Activated CD4-positive, alpha-beta T cell treated with anti-CD3 and anti-CD28 coated beads, Interleukin-2, amount 50 U/mL, for 24 hours (primary cell): Measurements from ENCODE around the gene ATP8B1.

Experiments used
- DNase-seq, 2 donors: peaks; one replicate each; pipeline ENCODE4 v3.0.0-alpha.2; 2020; ENCODE audit warnings: low read depth in 1 of 2, low spot score in 1 of 2

The ATP8B1 gene

DNA sequence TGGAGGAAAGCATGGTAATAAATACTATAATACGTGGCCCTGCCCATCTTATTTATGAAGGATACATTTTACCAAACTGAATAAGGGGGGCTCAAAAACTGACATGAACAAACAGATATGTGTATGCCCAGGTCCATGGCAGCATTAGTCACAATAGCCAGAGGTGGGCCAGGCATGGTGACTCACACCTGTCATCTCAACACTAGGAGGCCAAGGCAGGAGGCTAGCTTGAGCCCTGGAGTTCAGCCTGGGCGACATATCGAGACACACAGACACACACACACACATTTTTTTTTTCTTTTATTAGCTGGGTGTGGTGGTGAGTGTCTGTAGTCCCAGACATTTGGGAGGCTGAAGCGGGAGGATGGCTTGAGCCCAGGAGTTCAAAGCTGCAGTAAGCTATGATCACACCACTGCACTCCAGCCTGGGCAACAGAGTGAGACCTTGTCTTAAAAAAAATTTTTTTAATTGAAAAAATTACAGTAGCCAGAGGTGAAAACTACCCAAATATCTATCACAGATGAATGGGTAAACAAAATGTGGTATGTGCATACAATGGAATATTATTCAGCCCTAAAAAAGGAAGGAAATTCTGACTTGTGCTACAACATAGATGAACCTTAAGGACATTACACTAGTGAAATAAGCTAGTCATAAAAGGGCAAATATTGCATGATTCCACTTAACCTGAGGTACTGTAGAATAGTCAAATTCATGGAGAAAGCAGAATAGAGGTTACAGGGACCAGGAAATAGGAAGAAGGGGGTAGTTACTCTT lies 8.0 kb downstream of the ATP8B1 start:
- no peak for DNase-seq

GRCh38 chr18:57793302-57793986 lies 9.7 kb downstream of the ATP8B1 start:
- DNase-seq = no peak

DNA sequence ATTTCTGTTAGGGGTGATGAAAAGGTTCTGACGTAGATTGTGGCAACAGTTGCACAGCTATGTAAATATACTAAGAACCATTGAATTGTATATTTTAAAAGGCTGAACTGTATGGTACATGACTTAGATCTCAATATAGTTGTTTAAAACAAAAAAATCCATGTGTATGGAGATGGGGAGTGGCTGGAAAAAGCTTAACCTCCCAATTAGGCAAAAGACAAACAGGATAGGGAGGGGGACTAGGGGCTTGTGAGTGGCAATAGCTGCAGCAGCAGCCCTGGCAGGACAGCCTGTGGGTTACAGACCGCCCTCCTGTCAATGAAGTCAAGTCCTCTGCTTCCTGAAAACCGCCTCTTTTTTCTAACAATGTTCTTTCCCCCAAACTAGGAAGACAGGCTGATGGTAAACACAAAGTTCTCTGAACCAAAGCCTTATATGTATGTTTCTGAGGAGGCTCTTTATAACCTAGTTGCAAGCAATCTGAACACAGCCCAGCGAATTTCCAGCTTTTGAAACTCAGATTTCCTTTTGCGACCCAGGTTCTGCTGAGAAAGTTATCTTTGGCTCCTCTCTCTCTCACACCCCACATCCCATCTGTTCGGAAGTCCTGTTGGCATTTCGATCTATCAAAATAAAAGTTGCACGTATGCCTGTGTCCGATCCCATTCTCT lies 10.3 kb downstream of the ATP8B1 start:
- DNase-seq = no peak

GRCh38 chr18:57791911-57792310 lies 11.2 kb downstream of the ATP8B1 start:
- no peak for DNase-seq

DNA sequence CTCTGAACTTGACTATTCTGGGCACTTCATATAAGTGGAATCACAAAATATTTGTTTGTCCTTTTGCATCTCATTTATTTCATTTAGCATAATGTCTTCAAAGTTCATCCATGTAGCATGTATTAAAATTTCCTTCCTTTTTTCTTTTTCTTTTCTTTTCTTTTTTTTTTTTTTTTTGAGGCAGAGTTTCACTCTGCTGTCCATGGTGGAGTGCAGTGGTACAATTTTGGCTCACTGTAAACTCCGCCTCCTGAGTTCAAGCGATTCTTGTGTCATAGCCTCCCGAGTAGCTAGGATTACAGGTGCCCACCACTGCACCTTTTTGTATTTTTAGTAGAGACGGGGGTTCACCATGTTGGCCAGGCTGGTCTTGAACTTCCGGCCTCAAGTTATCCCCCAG lies 11.9 kb downstream of the ATP8B1 start:
- no peak for DNase-seq

DNA sequence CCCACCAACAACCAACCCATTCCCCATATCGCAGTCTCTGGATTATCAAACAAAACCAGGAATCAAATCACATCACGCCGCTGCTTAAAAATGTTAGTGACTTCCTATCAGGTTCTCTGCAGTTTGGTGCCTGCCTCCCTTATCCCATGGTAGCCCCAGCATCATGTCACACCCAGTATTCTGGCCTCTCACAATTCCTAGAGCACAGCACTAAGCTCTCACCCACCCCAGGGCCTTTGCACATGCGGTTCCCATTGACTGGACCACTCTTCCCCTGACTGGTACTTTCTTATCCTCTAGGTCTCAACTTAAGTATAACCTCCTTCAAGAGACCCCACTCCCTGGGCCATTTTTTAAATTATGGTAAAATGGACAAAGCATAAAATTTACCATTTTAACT lies 12.8 kb downstream of the ATP8B1 start:
- no peak for DNase-seq

- no peak for DNase-seq
Observed at GRCh38 chr18:57789759-57790158, 13.4 kb downstream of the ATP8B1 start.

GRCh38 chr18:57789090-57789489 lies 14.0 kb downstream of the ATP8B1 start:
- no peak for DNase-seq

DNA sequence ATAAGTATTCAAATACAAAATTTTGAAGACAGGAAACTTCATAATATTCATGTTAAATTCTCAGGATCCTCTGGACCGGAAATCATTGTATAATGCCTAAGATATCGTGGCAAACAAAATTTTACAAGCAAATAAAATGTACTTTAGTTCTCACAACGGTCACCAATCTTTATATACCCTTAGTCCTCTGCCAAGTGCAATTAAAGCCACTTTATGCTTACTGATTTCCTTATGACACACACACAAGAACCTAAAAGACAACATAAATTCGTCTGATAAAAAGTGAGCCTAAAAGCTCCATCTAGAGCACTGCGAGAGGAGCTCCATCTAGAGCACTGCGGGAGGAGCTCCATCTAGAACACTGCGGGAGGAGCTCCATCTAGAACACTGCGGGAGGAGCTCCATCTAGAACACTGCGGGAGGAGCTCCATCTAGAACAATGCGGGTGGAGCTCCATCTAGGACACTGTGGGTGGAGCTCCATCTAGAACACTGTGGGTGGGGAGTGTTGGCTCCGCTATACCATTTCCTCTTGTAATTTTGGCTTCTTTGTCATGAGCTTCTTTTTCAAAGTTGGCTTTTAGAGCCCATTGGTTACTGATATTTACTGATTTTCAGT lies 15.9 kb downstream of the ATP8B1 start:
- DNase-seq = no peak

DNA sequence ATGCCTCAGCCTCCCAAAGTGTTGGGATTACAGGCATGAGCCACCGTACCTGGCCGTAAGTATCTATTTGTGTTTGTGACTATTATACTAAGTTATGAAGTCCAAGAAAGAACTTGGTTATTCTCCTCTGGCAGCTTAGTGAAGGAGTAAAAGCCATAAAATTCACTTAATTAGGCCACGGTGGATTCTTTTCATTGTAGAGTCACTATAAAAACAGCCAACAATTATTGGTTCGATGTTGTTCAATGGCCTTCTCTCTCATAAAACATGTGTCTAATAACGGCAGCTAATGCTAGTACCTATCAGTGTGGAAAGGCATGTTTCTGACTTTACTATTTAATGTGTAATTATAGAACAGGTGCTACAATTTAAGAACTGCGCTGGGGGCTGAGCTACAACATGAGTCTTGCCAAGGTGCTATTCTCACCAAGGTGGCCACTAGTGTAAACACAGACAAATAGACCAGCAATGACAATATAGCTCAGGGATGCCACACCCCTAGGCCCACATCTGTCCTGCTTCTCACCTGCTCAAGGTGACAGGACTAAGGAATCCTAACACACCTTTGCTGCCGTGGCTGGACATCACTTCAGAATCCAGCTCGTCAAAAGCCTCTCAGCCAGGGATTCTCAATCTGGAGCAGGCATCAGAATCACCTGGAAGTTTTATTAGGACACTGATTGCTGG lies 17.2 kb downstream of the ATP8B1 start:
- DNase-seq = no peak

DNA sequence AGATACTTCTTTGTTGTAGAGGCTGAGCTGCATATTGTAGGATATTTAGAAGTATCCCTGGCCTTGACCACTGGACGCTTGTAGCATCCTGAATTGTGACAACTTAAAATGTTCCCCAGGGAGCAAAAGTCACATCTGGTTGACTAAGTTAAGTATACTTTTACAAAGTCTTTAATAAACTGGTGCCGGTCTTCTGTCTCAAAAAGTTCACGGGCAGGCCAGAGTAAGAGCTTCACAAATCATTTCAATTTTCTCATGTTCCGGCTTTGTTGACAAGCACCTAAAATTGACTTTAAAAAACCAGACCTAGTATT lies 18.4 kb downstream of the ATP8B1 start:
- DNase-seq = no peak

GRCh38 chr18:57784034-57784800 lies 18.9 kb downstream of the ATP8B1 start:
- no peak for DNase-seq

- DNase-seq = no peak
Observed at GRCh38 chr18:57782049-57782448, 21.1 kb downstream of the ATP8B1 start.

DNA sequence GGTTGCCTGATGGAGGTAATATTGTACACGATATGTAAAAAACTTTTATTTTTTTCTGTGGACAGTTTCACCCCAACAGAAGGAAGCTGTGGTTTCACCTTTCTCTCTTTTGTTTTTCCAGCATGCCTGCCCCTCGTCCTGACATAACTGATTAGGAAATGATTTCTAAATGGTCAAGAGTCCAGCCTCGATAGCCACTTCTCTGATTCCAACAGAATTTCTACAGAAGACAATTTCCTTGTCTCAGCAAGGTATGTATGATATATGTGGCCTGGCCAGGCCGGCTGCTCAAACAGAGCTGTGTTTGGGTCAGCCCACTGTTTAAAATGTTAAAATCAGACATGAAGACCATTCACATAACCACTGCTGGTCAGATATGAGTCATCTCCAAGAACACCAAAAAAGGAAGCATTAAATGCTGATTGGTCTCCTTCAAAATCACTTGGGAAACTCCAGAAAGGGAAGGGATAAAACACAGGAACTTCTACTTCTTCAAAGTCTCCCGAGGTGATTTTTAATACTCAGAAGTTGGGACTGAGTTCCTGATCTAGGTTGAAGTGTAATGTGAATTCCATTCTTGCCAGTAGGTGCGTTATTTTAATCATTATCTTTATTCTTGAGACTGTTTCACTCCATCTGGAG lies 22.3 kb downstream of the ATP8B1 start:
- no peak for DNase-seq

GRCh38 chr18:57780318-57780705 lies 22.8 kb downstream of the ATP8B1 start:
- no peak for DNase-seq

- DNase-seq = no peak
Observed at GRCh38 chr18:57776767-57777166, 26.3 kb downstream of the ATP8B1 start.

DNA sequence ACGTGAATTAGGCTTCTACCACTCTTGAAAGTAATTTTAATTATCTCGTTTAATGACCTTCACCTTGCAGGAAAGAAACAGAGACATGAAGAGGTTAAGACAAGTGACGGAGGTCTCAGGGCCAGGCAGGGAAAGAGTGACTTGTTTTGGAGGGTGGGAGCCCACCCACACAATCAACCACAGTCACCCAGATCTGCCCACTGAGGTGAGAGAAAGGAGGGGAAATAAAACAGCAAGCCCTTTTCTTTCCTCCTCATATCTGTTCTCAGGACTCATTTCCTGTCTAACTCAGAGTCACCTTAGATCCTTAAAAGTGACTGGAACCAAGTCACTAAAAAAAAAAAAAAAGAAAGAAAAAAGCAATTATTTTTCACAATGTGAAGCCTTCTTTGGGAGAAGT lies 26.8 kb downstream of the ATP8B1 start:
- no peak for DNase-seq

DNA sequence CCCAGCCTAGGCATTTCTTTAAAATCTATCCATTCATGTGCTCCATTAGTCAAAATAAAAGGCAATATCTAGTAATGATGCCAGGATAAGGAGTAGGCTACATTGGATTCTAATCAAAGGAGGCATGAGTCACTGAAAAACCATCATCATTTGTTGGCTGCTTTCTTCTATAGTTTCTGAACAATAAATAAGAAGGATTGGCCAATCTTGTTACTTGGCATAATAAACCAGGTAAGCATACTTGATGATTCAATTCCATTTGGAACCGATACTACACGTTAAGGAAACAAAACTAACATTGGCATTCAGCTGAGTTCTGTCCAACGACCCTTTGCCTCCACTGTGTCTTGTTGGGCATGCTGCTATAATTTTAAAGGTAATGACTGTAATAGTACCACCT lies 27.2 kb downstream of the ATP8B1 start:
- no peak for DNase-seq

DNA sequence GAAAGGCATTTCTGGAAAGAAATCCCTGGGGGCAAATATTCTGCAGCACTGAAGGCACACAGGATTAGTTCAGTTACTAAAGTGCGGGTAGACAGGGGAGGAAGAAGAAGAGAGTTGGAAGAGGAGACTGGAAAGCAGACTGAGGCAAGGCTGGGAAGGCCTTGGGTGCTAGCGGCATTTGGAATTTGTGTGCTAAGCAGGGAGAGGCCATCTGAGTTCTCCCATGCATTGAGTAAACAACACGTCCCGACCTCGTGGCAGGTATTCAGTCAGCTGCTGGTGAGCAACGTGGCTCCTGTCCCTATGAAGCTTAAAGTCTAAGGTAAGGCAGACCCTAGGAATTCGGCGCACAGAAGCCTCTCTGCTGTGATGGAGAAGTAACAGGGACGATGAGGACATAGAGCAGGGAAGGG lies 30.7 kb downstream of the ATP8B1 start:
- DNase-seq = no peak

GRCh38 chr18:57771626-57772025 lies 31.5 kb downstream of the ATP8B1 start:
- no peak for DNase-seq
